NCI-H1694 treated with DMSO at 0.1 percent for 48 hours (cell line): ENCODE data around the gene RNF213.

Experiments used
- DNase-seq: peaks from one replicate; lab custom pipeline; 2025; lab: John Stamatoyannopoulos, UW

The RNF213 gene

DNA sequence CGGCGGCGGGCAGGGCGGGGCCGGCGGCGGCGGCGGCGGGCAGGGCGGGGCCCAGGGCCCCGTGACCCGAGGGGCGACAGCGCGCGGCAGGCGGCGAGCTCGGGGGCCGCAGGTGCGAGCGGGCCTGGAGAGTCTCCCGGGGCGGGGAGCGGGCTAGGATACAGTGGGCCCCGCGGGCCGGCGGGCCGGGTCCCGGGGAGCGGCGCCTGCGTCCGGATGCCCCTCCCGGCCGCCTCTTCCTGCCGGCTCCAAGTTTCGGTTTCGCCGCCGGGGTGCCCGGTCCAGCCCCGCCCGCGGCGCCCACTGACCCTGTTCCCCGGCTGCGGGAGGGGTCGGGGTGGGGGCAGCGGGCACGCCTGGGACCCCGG, at the start of gene RNF213:
TSS of gene RNF213 (plus strand) at position 62 of the 368 bp plus-strand sequence. CDS start 2,830 bp downstream, outside the sequence.
- peak; percentile 24 for DNase-seq

DNA sequence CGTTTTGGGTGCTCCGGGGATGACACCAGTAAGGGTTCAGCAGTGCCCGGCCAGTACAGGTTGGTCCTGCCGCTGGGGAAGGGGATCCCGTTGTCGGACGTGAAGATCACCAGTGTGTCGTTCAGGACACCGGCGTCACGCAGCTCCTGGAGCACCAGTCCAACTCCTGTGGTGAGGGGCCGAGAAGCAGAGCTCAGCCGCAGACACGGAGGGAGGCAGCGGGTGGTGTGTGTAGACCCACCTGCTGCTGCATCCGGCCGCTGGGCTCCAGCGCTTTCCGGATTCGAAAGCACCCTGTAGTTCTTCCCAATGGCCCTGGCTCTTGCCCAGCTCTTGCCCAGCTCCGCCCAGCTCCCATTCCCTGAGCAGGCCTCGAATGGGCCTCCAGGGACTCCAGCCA, 48.5 kb upstream of the RNF213 start:
- DNase-seq, result no peak

DNA sequence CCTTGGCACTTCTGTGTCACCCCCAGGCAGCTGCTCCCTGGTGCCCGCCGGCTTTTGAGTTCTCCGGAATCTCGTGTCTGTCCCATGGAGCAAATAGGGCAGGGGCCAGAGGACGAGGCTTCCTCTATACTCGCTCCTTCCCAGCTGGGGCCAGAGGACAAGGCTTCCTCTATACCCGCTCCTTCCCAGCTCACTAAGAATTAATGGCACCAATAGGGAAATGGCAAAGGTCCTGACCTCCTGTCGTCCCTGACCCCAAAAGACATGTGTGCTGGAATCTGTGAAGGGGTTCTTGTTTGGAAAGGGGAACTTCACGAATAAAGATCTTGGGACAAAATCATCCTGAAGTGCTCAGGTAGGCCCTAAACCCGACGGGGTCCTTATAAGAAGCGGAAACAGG, 48.1 kb upstream of the RNF213 start:
- DNase-seq, result no peak

DNA sequence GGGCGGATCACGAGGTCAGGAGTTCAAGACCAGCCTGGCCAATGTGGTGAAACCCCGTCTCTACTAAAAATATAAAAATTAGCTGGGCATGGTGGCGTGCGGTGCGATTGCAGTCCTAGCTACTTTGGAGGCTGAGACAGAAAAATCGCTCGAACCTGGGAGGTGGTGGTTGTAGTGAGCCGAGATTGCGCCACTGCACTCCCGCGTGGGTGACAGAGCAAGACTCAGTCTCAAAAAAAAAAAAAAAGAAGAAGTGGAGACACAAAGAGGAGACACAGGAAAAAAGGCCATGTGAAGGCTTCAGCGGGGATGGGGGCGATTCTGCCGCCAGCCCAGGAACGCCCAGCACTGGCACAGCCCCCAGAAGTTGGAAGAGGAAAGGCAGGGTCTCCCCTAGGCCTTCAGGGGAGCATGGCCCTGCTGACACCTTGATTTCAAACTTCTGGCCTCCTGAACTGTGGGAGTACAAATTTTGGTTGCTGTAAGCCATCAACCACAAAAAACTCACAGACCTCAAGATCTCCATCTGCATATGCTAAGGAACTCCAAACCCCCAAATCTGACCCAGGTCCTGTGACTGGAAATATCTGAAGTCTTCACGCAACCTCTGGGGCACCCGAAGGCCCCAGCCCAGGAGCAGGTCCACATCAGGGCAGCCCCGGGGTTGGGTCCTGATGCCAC, 47.5 kb upstream of the RNF213 start:
- no peak for DNase-seq

- DNase-seq, result no peak
Observed at GRCh38 chr17:80213643-80213975, 47.0 kb upstream of the RNF213 start.

DNA sequence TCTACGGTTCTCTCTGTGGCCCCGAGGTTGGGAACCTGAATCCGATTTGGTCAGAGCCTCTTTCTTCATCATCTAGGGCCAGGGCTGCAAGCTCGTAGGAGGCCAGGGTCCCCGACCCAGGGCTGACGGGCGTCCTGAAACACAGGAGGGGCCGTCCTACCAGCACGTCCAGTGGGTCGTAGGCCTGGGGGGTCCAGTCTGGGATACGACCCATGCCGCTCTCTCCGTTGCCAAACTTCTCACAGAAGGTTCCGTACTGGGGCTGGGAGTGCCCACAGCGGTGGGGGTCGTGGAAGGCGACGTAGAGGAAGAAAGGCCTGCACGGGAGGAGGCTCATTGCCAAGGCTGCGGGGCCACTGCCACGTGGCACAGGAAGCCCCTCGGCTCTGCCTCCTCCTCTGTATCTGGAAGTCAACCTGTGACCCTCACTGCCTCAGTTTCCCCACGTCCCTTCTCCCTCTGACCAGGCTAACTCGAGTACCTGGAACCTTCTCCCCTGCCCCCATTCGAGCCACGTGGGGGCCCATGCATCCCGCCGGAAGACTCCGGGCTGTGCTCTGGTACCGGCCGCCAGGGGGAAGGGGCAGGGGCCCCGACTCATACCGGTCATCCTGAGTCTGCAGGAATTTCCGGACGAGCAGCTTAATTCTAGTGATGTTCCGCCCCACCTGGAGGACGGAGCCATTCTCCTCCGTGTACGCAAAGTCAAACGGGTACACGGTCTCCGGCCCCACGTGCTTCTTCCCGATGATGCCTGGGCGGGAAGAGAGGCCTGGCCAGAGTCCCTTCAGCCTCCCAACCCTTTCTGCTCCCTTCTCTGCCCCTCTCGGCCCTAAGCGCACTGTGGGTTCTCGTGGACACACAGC, 46.4 kb upstream of the RNF213 start:
- no peak for DNase-seq

DNA sequence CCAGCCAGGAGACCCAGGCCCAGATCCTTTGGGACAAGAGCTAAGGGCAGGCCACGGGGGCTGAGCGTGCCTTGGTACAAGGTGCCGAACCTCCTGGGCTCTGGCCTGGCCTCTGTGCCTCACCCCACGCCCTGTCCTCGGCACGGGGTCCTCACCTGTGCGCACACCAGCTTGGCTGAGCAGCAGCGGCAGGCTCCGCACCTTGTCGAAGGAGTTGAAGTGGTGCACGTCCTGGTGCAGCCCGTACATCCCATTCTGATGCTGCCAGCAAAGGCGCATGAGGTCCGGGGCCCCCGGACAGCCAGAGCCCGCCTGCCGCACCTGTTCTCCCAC, 45.8 kb upstream of the RNF213 start:
- DNase-seq, result no peak

DNA sequence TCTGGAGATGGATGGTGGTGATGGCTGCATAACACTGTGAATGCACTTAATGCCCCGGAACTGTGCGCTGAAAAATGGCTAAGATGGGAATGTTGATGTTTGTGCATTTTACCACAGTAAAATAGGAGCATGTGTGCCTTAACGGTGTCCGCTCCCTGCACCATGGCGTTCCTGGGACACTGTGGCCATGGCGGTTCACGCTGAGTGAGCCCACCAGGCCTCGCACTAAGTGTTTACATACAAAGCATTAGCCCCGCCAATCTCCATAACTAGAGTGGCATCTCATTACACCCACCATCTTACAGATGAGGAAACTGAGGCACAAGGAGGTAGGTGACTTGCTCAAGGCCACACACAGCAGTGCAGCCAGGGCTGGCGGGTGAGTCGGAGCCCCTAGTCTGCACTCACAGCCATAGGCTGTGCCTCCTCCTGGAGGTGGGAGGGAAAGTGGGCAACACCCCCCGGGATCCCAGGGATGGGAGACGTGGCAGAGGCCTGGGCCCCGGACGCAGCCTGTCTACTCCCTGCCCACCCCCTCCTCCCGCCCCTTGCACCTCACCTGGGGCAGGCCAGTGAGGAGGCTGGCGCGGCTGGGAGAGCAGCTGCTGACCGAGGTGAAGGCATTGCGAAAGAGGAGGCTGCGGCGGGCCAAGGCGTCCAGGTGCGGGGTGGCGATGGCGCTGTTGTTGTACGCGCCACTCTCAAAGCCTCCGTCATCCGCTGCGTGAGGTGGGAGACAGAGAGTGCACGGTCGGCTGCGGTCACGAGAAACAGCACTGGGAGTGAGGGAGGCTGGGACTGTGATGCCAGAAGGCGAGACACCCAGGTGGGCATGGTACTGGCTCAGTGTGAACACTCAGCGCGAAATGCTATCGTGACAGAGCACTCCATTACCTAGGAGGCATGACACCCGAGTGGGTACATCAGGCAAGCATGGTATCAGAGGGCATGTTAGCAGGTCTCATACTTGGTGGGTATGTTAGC, 43.9 kb upstream of the RNF213 start:
- DNase-seq, result no peak

DNA sequence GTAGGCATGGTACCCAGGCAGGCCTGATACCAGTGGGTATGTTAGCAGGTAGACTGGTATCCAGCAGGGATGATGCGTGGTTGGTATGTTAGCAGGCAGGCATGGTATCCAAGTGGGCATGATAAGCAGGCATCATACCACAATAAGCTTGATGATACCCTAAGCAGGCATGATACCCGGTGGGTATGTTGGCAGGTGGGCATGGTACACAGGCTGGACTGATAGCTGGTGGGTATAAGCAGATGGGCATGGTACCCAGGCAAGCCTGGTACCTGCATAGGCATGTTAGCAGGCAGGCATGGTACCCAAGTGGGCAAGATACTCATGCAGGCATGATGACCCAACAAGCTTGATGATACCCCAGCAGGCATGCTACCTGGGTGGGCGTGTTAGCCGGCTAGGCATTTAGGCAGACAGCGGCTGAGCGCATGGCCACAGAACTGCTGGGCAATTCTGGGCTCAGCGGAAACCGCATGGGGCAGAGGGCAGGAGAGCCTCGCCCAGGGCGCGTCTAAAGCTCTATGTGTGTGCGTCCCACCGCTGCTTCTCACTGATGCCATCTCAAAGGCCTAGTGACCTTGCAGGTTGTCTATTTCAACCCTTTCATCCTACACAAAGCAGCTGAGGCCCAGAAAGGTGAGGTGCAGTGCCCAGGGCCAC, 42.8 kb upstream of the RNF213 start:
- DNase-seq, result no peak

DNA sequence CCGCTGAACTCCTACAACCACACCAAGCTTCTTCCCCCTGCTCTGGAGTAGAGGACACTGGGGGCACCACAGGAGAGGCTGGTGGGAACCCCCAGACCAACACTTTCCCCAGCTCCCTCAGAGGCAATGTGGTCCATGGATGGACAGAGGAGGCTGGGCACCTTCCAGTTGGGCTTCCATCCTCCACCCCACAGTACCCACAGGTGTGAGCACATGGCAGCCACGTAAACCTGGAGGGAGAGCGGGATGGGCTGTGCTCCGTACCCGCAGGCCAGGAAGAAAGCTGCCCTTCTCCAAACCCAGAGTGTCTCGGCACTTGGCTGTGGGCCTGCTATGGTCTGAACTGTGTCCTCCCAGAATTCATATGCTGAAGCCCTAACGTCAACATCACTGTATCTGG, 42.3 kb upstream of the RNF213 start:
- DNase-seq, result no peak

GRCh38 chr17:80219013-80219762, 41.5 kb upstream of the RNF213 start:
- DNase-seq, result peak; percentile 20

DNA sequence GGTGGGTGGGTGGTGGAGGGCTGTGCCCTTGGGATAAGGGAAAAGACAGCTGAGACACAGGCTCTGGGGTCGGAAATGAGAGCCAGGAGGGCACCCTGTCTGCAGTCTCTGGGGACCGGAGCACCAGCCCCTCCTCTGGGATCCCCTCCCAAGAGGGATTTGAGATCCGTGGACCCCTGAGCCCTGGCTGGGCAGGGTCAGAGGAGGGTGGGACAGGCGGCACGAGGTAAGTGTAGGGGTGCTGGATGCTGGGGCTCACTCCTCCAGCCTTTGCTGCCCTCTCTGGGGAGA, 40.9 kb upstream of the RNF213 start:
- DNase-seq, result no peak

DNA sequence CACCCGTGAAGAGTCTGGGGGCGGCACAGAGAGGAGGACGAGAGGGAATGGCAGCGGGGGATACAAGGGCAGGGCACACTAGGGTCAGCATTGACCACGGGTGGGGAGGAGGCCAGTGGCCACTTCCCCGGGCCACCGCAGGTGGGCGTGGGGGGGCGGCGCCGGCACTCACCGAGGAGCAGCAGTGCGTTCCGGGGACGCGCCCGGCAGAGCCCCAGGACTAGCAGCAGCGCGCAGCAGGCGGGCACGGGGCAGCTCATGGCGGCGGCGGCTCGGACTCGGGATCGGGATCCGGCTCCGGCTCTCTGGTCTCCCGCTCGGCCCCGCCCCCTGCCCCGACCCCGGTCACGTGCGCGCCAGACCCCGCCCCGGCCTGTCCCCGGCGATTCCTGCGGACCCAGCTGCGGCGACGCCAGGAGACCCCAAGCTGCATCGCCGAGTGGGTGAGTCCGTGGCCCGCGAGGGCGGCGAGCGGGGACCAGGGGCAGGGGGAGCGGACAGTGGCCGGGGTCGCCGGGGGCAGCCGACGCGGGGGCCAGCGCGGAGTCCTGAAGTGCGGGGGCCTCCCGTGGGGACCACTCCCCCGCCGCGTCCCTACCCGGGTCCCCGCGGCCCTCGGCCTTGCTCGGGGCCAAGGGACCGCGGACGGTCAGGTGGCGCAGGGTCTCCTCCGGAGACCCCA, 40.5 kb upstream of the RNF213 start, which contains the start of the genes SGSH and SLC26A11:
TSS of gene SGSH (minus strand) at position 280 of the 682 bp plus-strand sequence. CDS start at position 260, 20 bp downstream.
TSS of gene SLC26A11 (plus strand) at position 374 of the 682 bp plus-strand sequence. CDS start 1,134 bp downstream, outside the sequence.
- no peak for DNase-seq

- no peak for DNase-seq
Observed at GRCh38 chr17:80220736-80221215, 39.9 kb upstream of the RNF213 start.

DNA sequence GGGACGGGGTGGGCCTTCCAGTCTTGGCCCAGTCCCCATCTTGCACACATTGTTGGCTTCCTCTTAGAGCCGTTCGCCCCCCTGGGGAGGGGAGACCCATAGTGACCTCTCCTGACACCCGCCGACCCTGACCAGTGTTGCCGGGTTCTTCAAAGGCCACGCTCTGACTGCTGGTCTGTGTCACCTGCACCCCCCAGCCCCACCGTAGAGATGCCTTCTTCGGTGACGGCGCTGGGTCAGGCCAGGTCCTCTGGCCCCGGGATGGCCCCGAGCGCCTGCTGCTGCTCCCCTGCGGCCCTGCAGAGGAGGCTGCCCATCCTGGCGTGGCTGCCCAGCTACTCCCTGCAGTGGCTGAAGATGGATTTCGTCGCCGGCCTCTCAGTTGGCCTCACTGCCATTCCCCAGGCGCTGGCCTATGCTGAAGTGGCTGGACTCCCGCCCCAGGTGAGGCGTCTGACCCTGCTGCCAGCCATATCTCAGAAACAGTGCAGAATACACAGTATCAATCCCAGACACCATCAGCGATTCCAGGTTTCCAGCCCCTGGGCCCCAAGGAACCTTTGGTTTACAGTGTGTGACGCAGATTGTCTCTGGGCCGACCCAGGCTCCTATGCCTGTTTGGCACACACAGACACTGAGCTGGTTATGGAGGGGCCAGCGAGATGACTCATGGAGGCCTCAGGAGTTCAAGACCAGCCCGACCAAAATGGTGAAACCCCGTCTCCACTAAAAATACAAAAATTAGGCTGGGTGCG, 39.1 kb upstream of the RNF213 start:
- no peak for DNase-seq

GRCh38 chr17:80222376-80223141, 38.1 kb upstream of the RNF213 start:
- no peak for DNase-seq

DNA sequence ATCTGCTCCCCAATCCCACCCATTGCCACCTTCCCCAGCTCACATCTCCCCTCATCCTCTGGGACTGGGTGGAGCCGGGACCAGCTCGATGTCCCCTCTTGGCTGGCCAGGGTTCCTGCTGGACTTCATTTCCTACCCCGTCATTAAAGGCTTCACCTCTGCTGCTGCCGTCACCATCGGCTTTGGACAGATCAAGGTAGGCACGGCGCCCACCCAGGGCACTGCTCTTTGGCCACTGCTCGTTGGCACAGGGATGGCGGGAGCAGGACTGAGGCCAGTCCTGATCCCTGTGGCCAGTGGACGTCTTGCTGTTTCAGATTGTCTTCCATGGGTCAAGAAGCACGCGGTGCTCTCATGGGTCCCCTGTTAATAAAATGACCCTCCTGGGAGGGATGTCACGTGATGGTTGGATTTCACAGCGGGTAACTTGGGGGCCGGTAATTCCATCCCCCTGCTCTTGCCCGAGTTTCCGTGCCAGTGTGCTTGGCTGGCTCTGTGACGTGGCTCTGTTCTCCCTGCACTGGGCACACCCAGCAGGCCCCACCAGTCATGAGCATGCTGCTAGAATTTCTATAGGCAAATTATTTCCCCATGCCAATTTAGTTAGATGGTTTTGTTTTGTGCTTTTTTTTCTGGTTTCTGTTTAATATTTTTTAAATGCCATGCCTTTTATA, 37.4 kb upstream of the RNF213 start:
- DNase-seq, result no peak

GRCh38 chr17:80223838-80224497, 36.7 kb upstream of the RNF213 start:
- no peak for DNase-seq
